ENCODE results near the gene OGN. TPM values are rescaled to one million over a fixed set of nuclear protein-coding genes. Genes with fewer than 3 reads are reported as not detected.

OGN gene
- total and polyA plus RNA-seq, 2 donors (not counting 1 experiment from before 2014, with no cell fraction given), result not detected

DNA sequence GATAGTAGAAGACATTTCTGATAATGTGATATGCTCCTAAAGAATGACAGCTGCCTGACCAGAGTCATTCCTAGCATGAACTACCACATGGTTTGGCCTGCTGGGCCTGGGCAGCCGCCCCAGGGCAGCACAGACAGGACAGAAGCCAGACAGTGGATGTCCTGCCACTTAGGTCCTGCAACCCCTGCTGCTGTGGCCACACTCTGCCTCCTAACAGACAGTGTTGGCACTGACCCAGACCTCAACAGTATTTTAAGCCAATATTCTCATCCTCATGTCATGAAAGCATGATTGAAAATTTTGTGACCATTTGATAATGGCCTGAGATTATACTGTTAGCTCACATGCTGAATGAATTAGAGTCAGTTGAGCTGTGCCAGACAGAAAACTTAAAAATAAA is 62.8 kb downstream of the OGN start:
- H3K4me1 ChIP-seq (ENCODE audit: control insufficient read depth in 2 of 2, insufficient read depth in 2 of 2, low read length in 2 of 2), result no peaks in the 10 kb centered on the region
- H3K4me3 Mint-ChIP-seq, result no peak overlapping the region
- CTCF ChIA-PET, result no interaction called here

DNA sequence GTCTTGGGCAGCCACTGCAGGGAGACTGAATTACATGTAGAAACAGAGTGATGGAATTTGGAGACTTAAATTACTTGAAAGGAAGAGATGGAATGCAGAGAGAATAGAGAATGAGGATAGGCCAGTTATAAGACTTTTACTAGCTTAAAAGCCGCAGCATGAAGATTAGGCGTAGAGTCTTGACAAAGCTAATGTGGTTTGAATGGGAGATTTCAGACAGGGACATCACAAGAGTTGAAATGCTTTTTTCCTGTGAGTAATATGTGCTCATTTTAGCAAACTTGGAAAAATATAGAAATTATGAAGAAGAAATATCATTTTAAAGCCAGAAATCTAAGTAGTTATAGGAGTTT is 71.1 kb downstream of the OGN start:
- ATAC-seq (ENCODE audit: low read depth), result no peak

More for the DNA sequence above, 62.8 kb downstream of the OGN start:
- no peaks in the 10 kb centered on the region for H3K9me3 Mint-ChIP-seq (ENCODE audit: insufficient read depth)
- H3K27ac Mint-ChIP-seq, result no peak overlapping the region
- Histone ChIP-seq H3K36me3 (replicated peaks in 1 of 2; ENCODE audit: control extremely low read depth in 1 of 2, control insufficient read depth in 1 of 2, extremely low read depth in 1 of 2, insufficient read depth in 2 of 2, low read length in 1 of 2) (peaks cover 12 to 14% of the 10 kb centered on the region in 2 experiments), H3K4me2 (replicated peaks; ENCODE audit: low read depth, low read length, poor library complexity, severe bottlenecking) (no peak overlapping the region), H4K20me1 (ENCODE audit: control insufficient read depth, insufficient read depth, low read length, poor library complexity, severe bottlenecking) (no peaks in the 10 kb centered on the region), H3K9me3 (ENCODE audit: control extremely low read depth in 1 of 3, control insufficient read depth in 2 of 3, insufficient read depth in 1 of 3, low read length in 2 of 3) (peaks cover 0 to 6% (median 0%) of the 10 kb centered on the region in 3 donors), H2AFZ (ENCODE audit: insufficient read depth, low read depth, low read length, poor library complexity, severe bottlenecking) (no peak overlapping the region), H3K27ac (ENCODE audit: low read length in 2 of 2) (no peak overlapping the region), H3K27me3 (replicated peaks in 1 of 4; ENCODE audit: control extremely low read depth in 1 of 4, control insufficient read depth in 3 of 4, insufficient read depth in 4 of 4, low read length in 3 of 4) (no peaks in the 10 kb centered on the region), H3K9ac (ENCODE audit: low read length) (no peak overlapping the region), H3K4me3 (ENCODE audit: control extremely low read depth in 1 of 5, extremely low read depth in 1 of 5, insufficient read depth in 1 of 5, low read depth in 2 of 5, low read length in 4 of 5) (no peak overlapping the region), H3K79me2 (ENCODE audit: control insufficient read depth, insufficient read depth, low read length) (no peaks in the 10 kb centered on the region)
- no peaks in the 10 kb centered on the region for H3K27me3 Mint-ChIP-seq
- DNase-seq (no peak), ATAC-seq (ENCODE audit: low read depth) (no peak)
- TF ChIP-seq EZH2 (IDR thresholded peaks at IDR 0.05; ENCODE audit: borderline replicate concordance, insufficient read depth, low read depth, low read length, poor library complexity, severe bottlenecking), result no peak
- TF ChIP-seq, protein P1, sequence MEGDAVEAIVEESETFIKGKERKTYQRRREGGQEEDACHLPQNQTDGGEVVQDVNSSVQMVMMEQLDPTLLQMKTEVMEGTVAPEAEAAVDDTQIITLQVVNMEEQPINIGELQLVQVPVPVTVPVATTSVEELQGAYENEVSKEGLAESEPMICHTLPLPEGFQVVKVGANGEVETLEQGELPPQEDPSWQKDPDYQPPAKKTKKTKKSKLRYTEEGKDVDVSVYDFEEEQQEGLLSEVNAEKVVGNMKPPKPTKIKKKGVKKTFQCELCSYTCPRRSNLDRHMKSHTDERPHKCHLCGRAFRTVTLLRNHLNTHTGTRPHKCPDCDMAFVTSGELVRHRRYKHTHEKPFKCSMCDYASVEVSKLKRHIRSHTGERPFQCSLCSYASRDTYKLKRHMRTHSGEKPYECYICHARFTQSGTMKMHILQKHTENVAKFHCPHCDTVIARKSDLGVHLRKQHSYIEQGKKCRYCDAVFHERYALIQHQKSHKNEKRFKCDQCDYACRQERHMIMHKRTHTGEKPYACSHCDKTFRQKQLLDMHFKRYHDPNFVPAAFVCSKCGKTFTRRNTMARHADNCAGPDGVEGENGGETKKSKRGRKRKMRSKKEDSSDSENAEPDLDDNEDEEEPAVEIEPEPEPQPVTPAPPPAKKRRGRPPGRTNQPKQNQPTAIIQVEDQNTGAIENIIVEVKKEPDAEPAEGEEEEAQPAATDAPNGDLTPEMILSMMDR (IDR thresholded peaks at IDR 0.05), result no peak
- POLR2A ChIA-PET, result no interaction called here
- 100% methylated on average over 1 of the region's 1 CpG for WGBS (ENCODE audit: insufficient coverage)
- no peaks in the 10 kb centered on the region for H3K4me1 Mint-ChIP-seq
- intact Hi-C loops (cut with micrococcal nuclease), result no loop called here

More for the DNA sequence above, 71.1 kb downstream of the OGN start:
- 100% methylated on average over 2 of the region's 2 CpGs for WGBS (ENCODE audit: insufficient coverage)
- intact Hi-C loops (cut with micrococcal nuclease), result no loop called here
- TF ChIP-seq, protein P1 (IDR thresholded peaks at IDR 0.05), result no peak
- TF ChIP-seq EZH2 (IDR thresholded peaks at IDR 0.05; ENCODE audit: borderline replicate concordance, insufficient read depth, low read depth, low read length, poor library complexity, severe bottlenecking), result no peak
- Histone ChIP-seq H3K27me3 (replicated peaks in 1 of 4; ENCODE audit: control extremely low read depth in 1 of 4, control insufficient read depth in 3 of 4, insufficient read depth in 4 of 4, low read length in 3 of 4) (no peaks in the 10 kb centered on the region), H2AFZ (ENCODE audit: insufficient read depth, low read depth, low read length, poor library complexity, severe bottlenecking) (no peak overlapping the region), H3K36me3 (replicated peaks in 1 of 2; ENCODE audit: control extremely low read depth in 1 of 2, control insufficient read depth in 1 of 2, extremely low read depth in 1 of 2, insufficient read depth in 2 of 2, low read length in 1 of 2) (peaks cover 0 to 7% of the 10 kb centered on the region in 2 experiments), H3K9ac (ENCODE audit: low read length) (no peak overlapping the region), H3K27ac (ENCODE audit: low read length in 2 of 2) (no peak overlapping the region), H3K4me2 (replicated peaks; ENCODE audit: low read depth, low read length, poor library complexity, severe bottlenecking) (no peak overlapping the region), H3K9me3 (ENCODE audit: control extremely low read depth in 1 of 3, control insufficient read depth in 2 of 3, insufficient read depth in 1 of 3, low read length in 2 of 3) (no peaks in the 10 kb centered on the region), H3K4me1 (ENCODE audit: control insufficient read depth in 2 of 2, insufficient read depth in 2 of 2, low read length in 2 of 2) (no peaks in the 10 kb centered on the region), H4K20me1 (ENCODE audit: control insufficient read depth, insufficient read depth, low read length, poor library complexity, severe bottlenecking) (no peaks in the 10 kb centered on the region), H3K4me3 (ENCODE audit: control extremely low read depth in 1 of 5, extremely low read depth in 1 of 5, insufficient read depth in 1 of 5, low read depth in 2 of 5, low read length in 4 of 5) (no peak overlapping the region), H3K79me2 (ENCODE audit: control insufficient read depth, insufficient read depth, low read length) (peaks cover 10% of the 10 kb centered on the region)
- Mint-ChIP-seq H3K27me3 (no peaks in the 10 kb centered on the region), H3K4me1 (no peaks in the 10 kb centered on the region), H3K9me3 (ENCODE audit: insufficient read depth) (no peaks in the 10 kb centered on the region), H3K4me3 (no peak overlapping the region), H3K27ac (no peak overlapping the region)
- ChIA-PET CTCF (interaction anchor here (0.8 to 1.8 kb wide), 2 partner anchors 14 to 54 kb away, joined by 4 read pairs; no protein-coding TSS in a partner anchor), POLR2A (no interaction called here)
- no peak for DNase-seq

Other genes with a start within 250 kb of the OGN start
- gene IARS1, start 110.9 kb downstream of the OGN start, total RNA-seq, result 82.8 and 94.5 TPM in 2 replicates
- gene IARS1, start 110.9 kb downstream of the OGN start, polyA plus RNA-seq, result 22.3 and 31.6 TPM in 2 replicates
- 89.1 and 91.0 TPM in 2 replicates for gene NOL8, start 79.2 kb downstream of the OGN start, total RNA-seq
- gene NOL8, start 79.2 kb downstream of the OGN start, polyA plus RNA-seq, result 19.9 and 33.1 TPM in 2 replicates
- 5.3 and 6.2 TPM in 2 replicates for gene CENPP, start 78.6 kb downstream of the OGN start, total RNA-seq
- gene CENPP, start 78.6 kb downstream of the OGN start, polyA plus RNA-seq, result 1.4 and 3.1 TPM in 2 replicates
- gene OMD, start 19.9 kb upstream of the OGN start, total RNA-seq, result not detected in 2 replicates
- gene OMD, start 19.9 kb upstream of the OGN start, polyA plus RNA-seq, result not detected in 2 replicates
- gene ASPN, start 77.9 kb upstream of the OGN start, total RNA-seq, result not detected in 2 replicates
- not detected in 2 replicates for gene ASPN, start 77.9 kb upstream of the OGN start, polyA plus RNA-seq
- gene ECM2, start 131.4 kb upstream of the OGN start, total RNA-seq, result not detected in 2 replicates
- 0.09 TPM in 1 of 2 replicates, not detected in the other for gene ECM2, start 131.4 kb upstream of the OGN start, polyA plus RNA-seq